ENCODE data around the gene PPP2R5A. TPM values are rescaled to one million over a fixed set of nuclear protein-coding genes. Genes with fewer than 3 reads are reported as not detected.

The PPP2R5A gene
- polyA plus RNA-seq, 1 experiment, result 10.2 TPM

DNA sequence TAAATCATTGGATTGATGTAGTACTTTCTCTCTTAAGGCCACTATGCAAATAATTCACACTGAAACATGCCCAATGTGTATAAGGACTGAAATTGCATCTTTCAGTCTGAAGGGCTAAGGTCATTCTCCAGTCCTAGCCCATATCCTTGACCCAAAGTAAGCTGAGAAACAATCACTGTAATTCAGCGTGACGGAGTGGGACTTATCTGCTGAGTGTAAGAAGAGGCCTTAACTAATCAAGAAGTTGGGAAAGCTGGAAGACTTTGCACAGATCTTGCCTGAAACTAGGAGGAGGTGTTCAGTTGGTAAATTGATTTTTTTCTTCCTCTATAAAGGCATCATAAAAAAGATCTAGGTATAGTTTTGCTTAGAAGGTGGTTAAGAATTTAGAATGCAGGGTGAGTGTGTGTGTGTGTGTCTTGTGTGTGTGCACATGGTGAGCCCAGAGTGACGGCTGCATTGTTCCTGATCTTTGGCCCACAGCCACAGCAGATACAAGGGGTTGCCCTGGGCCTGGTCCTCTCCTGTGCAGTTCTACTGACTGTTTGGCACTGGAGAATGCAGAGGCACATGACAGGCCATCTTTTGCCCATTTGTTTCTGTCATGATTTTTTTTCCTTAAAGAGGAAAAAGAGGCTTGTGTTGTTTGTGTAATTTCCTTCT, 13.3 kb upstream of the PPP2R5A start:
- TF ChIP-seq, protein P1, sequence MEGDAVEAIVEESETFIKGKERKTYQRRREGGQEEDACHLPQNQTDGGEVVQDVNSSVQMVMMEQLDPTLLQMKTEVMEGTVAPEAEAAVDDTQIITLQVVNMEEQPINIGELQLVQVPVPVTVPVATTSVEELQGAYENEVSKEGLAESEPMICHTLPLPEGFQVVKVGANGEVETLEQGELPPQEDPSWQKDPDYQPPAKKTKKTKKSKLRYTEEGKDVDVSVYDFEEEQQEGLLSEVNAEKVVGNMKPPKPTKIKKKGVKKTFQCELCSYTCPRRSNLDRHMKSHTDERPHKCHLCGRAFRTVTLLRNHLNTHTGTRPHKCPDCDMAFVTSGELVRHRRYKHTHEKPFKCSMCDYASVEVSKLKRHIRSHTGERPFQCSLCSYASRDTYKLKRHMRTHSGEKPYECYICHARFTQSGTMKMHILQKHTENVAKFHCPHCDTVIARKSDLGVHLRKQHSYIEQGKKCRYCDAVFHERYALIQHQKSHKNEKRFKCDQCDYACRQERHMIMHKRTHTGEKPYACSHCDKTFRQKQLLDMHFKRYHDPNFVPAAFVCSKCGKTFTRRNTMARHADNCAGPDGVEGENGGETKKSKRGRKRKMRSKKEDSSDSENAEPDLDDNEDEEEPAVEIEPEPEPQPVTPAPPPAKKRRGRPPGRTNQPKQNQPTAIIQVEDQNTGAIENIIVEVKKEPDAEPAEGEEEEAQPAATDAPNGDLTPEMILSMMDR (IDR thresholded peaks at IDR 0.05; ENCODE audit: insufficient read depth, low read depth, low read length), result no peak
- DNase-seq (ENCODE audit: low read depth), result no peak
- Histone ChIP-seq H3K27me3 (ENCODE audit: control insufficient read depth, insufficient read depth, low read length) (peaks cover 5% of the 10 kb centered on the region; the same call in 1 of the 2 replicates), H3K4me3 (ENCODE audit: low read depth, low read length) (no peak overlapping the region), H3K36me3 (ENCODE audit: control insufficient read depth, insufficient read depth, low read length) (no peaks in the 10 kb centered on the region)
- POLR2A ChIA-PET, result no interaction called here
- CTCF ChIA-PET, result no interaction called here

DNA sequence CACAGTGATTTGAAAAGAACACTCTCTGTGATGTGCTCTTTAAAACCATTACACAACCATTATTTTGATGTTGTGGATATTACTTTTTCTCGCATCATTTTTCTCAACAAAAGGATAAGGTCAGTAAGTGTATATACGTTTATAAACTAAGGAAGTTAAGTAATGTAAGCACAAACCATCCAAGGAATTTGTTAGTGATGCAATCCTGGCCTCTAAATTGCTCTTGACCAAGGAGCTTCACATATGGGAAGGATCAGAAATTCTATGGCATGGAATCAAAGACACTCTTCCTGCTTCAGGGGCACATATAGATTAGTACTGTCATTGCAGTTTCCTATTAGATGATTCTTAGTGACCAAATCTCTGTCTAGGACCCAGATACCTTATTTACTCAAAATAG, 3.6 kb upstream of the PPP2R5A start:
- ChIA-PET CTCF (interaction anchor here (1.0 kb wide), 1 partner anchor 211 kb away, joined by 3 read pairs; no protein-coding TSS in a partner anchor), POLR2A (no interaction called here)
- DNase-seq (ENCODE audit: low read depth), result no peak
- Histone ChIP-seq H3K36me3 (ENCODE audit: control insufficient read depth, insufficient read depth, low read length) (no peaks in the 10 kb centered on the region), H3K4me3 (ENCODE audit: low read depth, low read length) (no peak overlapping the region), H3K27me3 (ENCODE audit: control insufficient read depth, insufficient read depth, low read length) (no peaks in the 10 kb centered on the region)
- TF ChIP-seq, protein P1 (IDR thresholded peaks at IDR 0.05; ENCODE audit: insufficient read depth, low read depth, low read length), result no peak

DNA sequence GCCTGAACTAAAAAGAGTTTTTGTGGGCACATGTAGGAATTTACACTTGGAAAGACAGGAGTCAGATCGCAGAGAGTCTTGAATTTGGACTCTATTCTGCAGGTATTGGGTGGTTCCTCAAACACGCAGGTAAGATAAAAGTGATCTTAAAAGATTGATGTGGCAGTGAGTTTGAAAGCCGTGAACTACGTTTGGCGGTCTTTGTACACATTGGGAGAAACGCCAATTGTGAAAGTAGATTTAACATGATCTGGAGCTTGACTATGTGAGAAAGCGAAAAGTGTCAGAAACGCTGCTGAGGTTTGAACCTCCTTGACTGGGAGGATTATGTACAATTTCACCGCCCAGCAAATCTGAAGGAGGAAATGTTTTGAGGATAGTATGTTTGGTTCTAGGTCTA, 1.5 kb upstream of the PPP2R5A start:
- CTCF ChIA-PET, result interaction anchor here (0.7 to 1.1 kb wide), 3 partner anchors 9 to 230 kb away, joined by 3 to 4 read pairs (median 3); no protein-coding TSS in a partner anchor
- POLR2A ChIA-PET, result no interaction called here
- Histone ChIP-seq H3K27me3 (ENCODE audit: control insufficient read depth, insufficient read depth, low read length) (no peaks in the 10 kb centered on the region), H3K4me3 (ENCODE audit: low read depth, low read length) (no peak overlapping the region), H3K36me3 (ENCODE audit: control insufficient read depth, insufficient read depth, low read length) (no peaks in the 10 kb centered on the region)
- DNase-seq (ENCODE audit: low read depth), result no peak
- TF ChIP-seq, protein P1 (IDR thresholded peaks at IDR 0.05; ENCODE audit: insufficient read depth, low read depth, low read length), result no peak

DNA sequence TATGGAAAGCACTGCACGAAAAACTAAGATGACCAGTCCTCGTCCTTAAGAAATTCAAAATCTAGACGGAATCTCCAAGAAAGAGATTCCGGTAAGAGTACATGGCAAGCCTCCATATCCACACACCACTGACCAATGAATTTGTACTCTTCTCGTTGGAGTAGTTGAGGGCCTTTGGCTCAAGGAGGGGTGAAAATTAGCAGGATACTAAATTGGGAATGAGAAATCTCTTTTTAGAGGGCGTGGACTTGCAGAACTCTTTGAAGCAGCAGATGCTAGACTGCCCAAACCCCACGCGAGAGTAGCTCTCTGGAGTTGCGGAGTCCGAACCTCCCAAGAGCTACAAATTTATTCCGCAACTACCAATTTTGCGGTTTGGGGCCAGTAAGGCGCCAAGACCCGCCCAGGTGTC, 872 bp upstream of the PPP2R5A start:
- CTCF ChIA-PET, result interaction anchor here (1.0 to 1.1 kb wide), 2 partner anchors 9 to 221 kb away, joined by 3 to 4 read pairs; no protein-coding TSS in a partner anchor
- POLR2A ChIA-PET, result no interaction called here
- TF ChIP-seq, protein P1 (IDR thresholded peaks at IDR 0.05; ENCODE audit: insufficient read depth, low read depth, low read length), result no peak
- Histone ChIP-seq H3K36me3 (ENCODE audit: control insufficient read depth, insufficient read depth, low read length) (no peaks in the 10 kb centered on the region), H3K4me3 (ENCODE audit: low read depth, low read length) (peak overlapping the region; percentile 80), H3K27me3 (ENCODE audit: control insufficient read depth, insufficient read depth, low read length) (no peaks in the 10 kb centered on the region)
- DNase-seq (ENCODE audit: low read depth), result no peak

DNA sequence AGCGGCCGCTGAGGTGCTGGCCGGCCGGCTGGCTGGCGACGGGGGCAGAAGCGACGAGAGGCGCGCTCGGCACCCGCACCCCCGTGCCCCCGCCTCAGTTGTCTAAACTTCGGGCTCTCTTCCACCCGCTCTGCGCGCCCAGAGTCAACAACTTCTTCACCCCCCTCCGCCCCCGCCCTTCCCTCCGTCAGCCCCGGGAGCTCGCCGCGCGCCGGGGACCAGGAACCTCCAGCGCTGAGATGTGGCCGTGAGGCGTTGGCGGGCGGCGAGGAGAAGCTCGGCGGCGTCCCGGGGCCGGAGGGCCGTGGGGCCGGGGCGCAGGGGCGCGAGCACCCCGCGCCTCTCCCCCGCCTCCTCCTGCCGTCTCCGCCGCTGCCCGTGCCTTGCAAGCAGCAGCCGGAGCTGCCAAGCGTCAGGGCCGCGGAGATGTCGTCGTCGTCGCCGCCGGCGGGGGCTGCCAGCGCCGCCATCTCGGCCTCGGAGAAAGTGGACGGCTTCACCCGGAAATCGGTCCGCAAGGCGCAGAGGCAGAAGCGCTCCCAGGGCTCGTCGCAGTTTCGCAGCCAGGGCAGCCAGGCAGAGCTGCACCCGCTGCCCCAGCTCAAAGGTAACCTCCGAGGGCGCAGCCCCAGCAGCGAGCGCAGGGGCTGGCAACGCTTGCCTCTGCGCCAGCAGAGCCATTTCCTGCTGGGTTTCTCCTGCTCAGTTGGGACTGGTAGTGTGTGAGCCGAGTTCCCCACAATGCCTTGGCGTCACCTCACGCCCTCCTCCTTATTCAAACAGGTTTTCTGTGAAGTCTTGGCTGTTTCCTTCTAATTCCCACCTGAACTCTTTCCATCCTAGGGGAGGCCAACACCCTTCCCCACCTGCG, 710 bp downstream of the PPP2R5A start:
- POLR2A ChIA-PET, result no interaction called here
- Histone ChIP-seq H3K27me3 (ENCODE audit: control insufficient read depth, insufficient read depth, low read length) (no peaks in the 10 kb centered on the region), H3K36me3 (ENCODE audit: control insufficient read depth, insufficient read depth, low read length) (no peaks in the 10 kb centered on the region), H3K4me3 (ENCODE audit: low read depth, low read length) (peak overlapping the region; percentile 80)
- DNase-seq (ENCODE audit: low read depth), result no peak
- CTCF ChIA-PET, result interaction anchor here (0.6 to 2.1 kb wide), 3 partner anchors 170 to 215 kb away, joined by 3 to 13 read pairs (median 8); no protein-coding TSS in a partner anchor
- TF ChIP-seq, protein P1 (IDR thresholded peaks at IDR 0.05; ENCODE audit: insufficient read depth, low read depth, low read length), result no peak

Data from BJ (cell line).